Heart left ventricle (tissue), 13 donors: ENCODE data around the gene NUP214.

Experiments
- POLR2A ChIP-seq, 2 donors: fragments of 450-650 bp; IDR thresholded peaks; one replicate each; pipeline ENCODE4 v1.6.1; 2017; ENCODE audit warnings: antibody characterized with exemption in 2 of 2, mild to moderate bottlenecking in 2 of 2, moderate library complexity in 2 of 2
- TF ChIP-seq, protein P1 (sequence below), 12 donors: fragments of 200-600 bp; sonication (generic) in 4 of 12; IDR thresholded peaks; one replicate each; pipeline versions ENCODE4 v1.5.0 to v1.8.0; 2018 to 2022; ENCODE audit warnings: antibody characterized with exemption in 12 of 12, mild to moderate bottlenecking in 5 of 12
- donor health status: ischemic (EF 13 %, LVEDD 7.1; RV severe dilation, severe dysfunction).
- donor health status: DM: no; HTN: yes; CAD: no.
- donor health status: DM: no; HTN: no; CAD: no.
- donor health status: ischemic (EF 25% LVEDD 6.9; RV normal size, moderate dysfunction).
- donor health status: ischemic (EF 25% LVEDD 5.7; RV mildly dilated, moderate dysfunction).
- donor health status: ischemic (EF 35%, LVEDD 5.7; RV mildly dilated, moderate dysfunction).
- donor health status: nonischemic (EF 11% LVEDD 7.7; RV severe dilation, severe dysfunction).
- donor health status: DM: yes; HTN: yes; CAD: no.
- donor health status: PGD.
- donor health status: ischemic (EF 29% LVEDD 5.4; RV normal size, mild dysfunction).
- donor health status: nonischemic (EF 23%, LVEDD 6.1; RV moderate dilation, normal function).

GRCh38 chr9:131090025-131090787 lies 35.2 kb upstream of the NUP214 start:
- TF ChIP-seq, protein P1, sequence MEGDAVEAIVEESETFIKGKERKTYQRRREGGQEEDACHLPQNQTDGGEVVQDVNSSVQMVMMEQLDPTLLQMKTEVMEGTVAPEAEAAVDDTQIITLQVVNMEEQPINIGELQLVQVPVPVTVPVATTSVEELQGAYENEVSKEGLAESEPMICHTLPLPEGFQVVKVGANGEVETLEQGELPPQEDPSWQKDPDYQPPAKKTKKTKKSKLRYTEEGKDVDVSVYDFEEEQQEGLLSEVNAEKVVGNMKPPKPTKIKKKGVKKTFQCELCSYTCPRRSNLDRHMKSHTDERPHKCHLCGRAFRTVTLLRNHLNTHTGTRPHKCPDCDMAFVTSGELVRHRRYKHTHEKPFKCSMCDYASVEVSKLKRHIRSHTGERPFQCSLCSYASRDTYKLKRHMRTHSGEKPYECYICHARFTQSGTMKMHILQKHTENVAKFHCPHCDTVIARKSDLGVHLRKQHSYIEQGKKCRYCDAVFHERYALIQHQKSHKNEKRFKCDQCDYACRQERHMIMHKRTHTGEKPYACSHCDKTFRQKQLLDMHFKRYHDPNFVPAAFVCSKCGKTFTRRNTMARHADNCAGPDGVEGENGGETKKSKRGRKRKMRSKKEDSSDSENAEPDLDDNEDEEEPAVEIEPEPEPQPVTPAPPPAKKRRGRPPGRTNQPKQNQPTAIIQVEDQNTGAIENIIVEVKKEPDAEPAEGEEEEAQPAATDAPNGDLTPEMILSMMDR (IDR thresholded peaks at IDR 0.05), result no peak
- no peak for TF ChIP-seq POLR2A (IDR thresholded peaks at IDR 0.05)
